ENCODE measurements around the gene HJURP.

DNA sequence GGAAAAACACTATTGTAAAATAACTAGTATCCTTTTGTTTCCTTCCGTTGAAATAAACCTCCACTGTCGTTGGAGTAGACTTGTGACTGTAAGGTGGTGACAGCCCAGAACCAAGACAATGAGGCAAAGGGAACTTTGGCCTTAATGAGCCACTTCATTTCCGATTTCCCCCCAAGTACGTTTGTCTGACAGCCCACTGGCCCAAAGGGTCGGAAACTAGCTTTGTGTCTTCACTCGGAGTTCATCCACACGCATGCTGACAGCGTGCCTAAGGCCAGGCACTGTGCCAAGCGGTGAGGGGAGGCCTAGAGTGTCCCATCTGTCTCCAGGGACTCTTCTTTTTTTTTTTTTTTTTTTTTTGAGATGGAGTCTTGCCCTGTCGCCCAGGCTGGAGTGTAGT, 21.0 kb downstream of the HJURP start:
- TF ChIP-seq CTCF (conservative IDR thresholded peaks at IDR 0.05), result no peak
- no peak for TF ChIP-seq EZH2 (IDR thresholded peaks at IDR 0.05; ENCODE audit: low read depth)

Data from PC-9 (cell line).